OCI-LY1 (cell line): Measurements from ENCODE around the gene SCN1A.
"Not testable (repeated sequence)": the region's sequence is repeated elsewhere in the genome, so short reads cannot be mapped to it uniquely, and the experiment has no call there.

Experiments used
- H2AFZ ChIP-seq: fragments of 200-600 bp; sonication (generic), shearing (Covaris generic); 2 replicates; pipeline ENCODE4 v1.6.0; 2014; ENCODE audit warnings: antibody characterized with exemption, mild to moderate bottlenecking, low read length
- H3F3A ChIP-seq: fragments of 200-600 bp; sonication (generic), shearing (Covaris generic); 2 replicates; pipeline ENCODE4 v1.6.0; 2014; ENCODE audit warnings: mild to moderate bottlenecking, antibody characterized with exemption, low read length, moderate library complexity; ENCODE audit not compliant: insufficient read depth
- H3K27ac ChIP-seq: fragments of 200-600 bp; sonication (generic); 2 replicates; pipeline ENCODE4 v1.5.1; 2014; ENCODE audit warnings: low read length, mixed run types, mild to moderate bottlenecking, low read depth; ENCODE audit not compliant: poor library complexity, severe bottlenecking
- H3K27me3 ChIP-seq: fragments of 200-600 bp; sonication (generic); 2 replicates; pipeline ENCODE4 v1.6.0; 2014; ENCODE audit warnings: antibody characterized with exemption, mild to moderate bottlenecking, low read length, moderate library complexity; ENCODE audit not compliant: insufficient read depth
- H3K36me3 ChIP-seq: fragments of 200-600 bp; sonication (generic); 2 replicates; pipeline ENCODE4 v1.6.1; 2014; ENCODE audit warnings: mild to moderate bottlenecking, antibody characterized with exemption, low read length, moderate library complexity, mixed read lengths; ENCODE audit not compliant: insufficient read depth
- H3K4me1 ChIP-seq: fragments of 200-600 bp; sonication (generic); 2 replicates; pipeline ENCODE4 v1.5.1; 2014; ENCODE audit warnings: mild to moderate bottlenecking, low read length, moderate library complexity; ENCODE audit not compliant: insufficient read depth, severe bottlenecking
- H3K4me2 ChIP-seq: fragments of 200-600 bp; sonication (generic), shearing (Covaris generic); 2 replicates; pipeline ENCODE4 v1.6.1; 2014; ENCODE audit warnings: low read length
- H3K4me3 ChIP-seq: fragments of 200-600 bp; sonication (generic); 2 replicates; pipeline ENCODE4 v1.5.1; 2014; ENCODE audit warnings: low read length, low read depth, mild to moderate bottlenecking, mixed read lengths; ENCODE audit not compliant: poor library complexity, severe bottlenecking
- H3K79me2 ChIP-seq: fragments of 200-600 bp; shearing (Covaris generic); 2 replicates; pipeline ENCODE4 v1.6.1; 2016; ENCODE audit warnings: mixed run types, low read length, mixed read lengths; ENCODE audit not compliant: insufficient read depth
- H3K9ac ChIP-seq: fragments of 200-600 bp; sonication (generic), shearing (Covaris generic); 2 replicates; pipeline ENCODE4 v1.6.1; 2014; ENCODE audit warnings: mild to moderate bottlenecking, low read length, mixed read lengths
- H3K9me2 ChIP-seq: fragments of 200-600 bp; sonication (generic), shearing (Covaris generic); 2 replicates; pipeline ENCODE4 v1.6.1; 2014; ENCODE audit warnings: low read depth, mild to moderate bottlenecking, low read length, mixed read lengths
- H3K9me3 ChIP-seq: fragments of 200-600 bp; shearing (Covaris generic); 2 replicates; pipeline ENCODE4 v1.6.1; 2014; ENCODE audit warnings: low read length, mixed read lengths
- H4K20me1 ChIP-seq: fragments of 200-600 bp; sonication (generic), shearing (Covaris generic); 2 replicates; pipeline ENCODE4 v1.6.0; 2016; ENCODE audit warnings: mild to moderate bottlenecking, low read length; ENCODE audit not compliant: insufficient read depth
- CTCF ChIP-seq: fragments of 200-600 bp; sonication (generic), shearing (Covaris generic); IDR thresholded peaks from 2 replicates; pipeline ENCODE4 v1.5.1; 2017; ENCODE audit warnings: mild to moderate bottlenecking, antibody characterized with exemption, low read length, moderate library complexity, mixed read lengths
- EZH2 ChIP-seq: fragments of 200-600 bp; sonication (generic), shearing (Covaris generic); IDR thresholded peaks from 2 replicates; pipeline ENCODE4 v1.8.0; 2017; ENCODE audit warnings: borderline replicate concordance, mixed run types, mild to moderate bottlenecking, antibody characterized with exemption, low read length, moderate library complexity, mixed read lengths

SCN1A gene

GRCh38 chr2:166140932-166141331 is 13.1 kb upstream of the SCN1A start:
- H3K9me2 ChIP-seq, result no peaks in the 10 kb centered on the region
- no peaks in the 10 kb centered on the region for H3K9me3 ChIP-seq
- H3K27me3 ChIP-seq, result no peaks in the 10 kb centered on the region
- no peak overlapping the region for H3K27ac ChIP-seq
- H3K4me1 ChIP-seq, result no peaks in the 10 kb centered on the region
- H3K36me3 ChIP-seq, result no peaks in the 10 kb centered on the region
- H4K20me1 ChIP-seq, result no peaks in the 10 kb centered on the region
- no peak overlapping the region for H3K4me2 ChIP-seq
- H3F3A ChIP-seq, result no peaks in the 10 kb centered on the region
- H3K9ac ChIP-seq, result no peak overlapping the region
- no peak overlapping the region for H2AFZ ChIP-seq
- H3K4me3 ChIP-seq, result no peak overlapping the region
- no peak for TF ChIP-seq EZH2
- no peak for TF ChIP-seq CTCF
- H3K79me2 ChIP-seq, result no peaks in the 10 kb centered on the region

- no peaks in the 10 kb centered on the region for H4K20me1 ChIP-seq
- H3K9me3 ChIP-seq, result no peaks in the 10 kb centered on the region
- H3K4me2 ChIP-seq, result no peak overlapping the region
- H3K4me1 ChIP-seq, result no peaks in the 10 kb centered on the region
- H3K27ac ChIP-seq, result no peak overlapping the region
- TF ChIP-seq EZH2 (no peak), CTCF (no peak)
- H3K9me2 ChIP-seq, result no peaks in the 10 kb centered on the region
- no peaks in the 10 kb centered on the region for H3K36me3 ChIP-seq
- H3K4me3 ChIP-seq, result no peak overlapping the region
- H3F3A ChIP-seq, result no peaks in the 10 kb centered on the region
- no peaks in the 10 kb centered on the region for H3K27me3 ChIP-seq
- H3K9ac ChIP-seq, result no peak overlapping the region
- no peak overlapping the region for H2AFZ ChIP-seq
- no peaks in the 10 kb centered on the region for H3K79me2 ChIP-seq
These were observed 12.7 kb upstream of the SCN1A start for GRCh38 chr2:166140475-166140874.

- not testable (repeated sequence) for H3F3A ChIP-seq, H4K20me1 ChIP-seq, H3K27ac ChIP-seq, H2AFZ ChIP-seq, H3K4me2 ChIP-seq, H3K79me2 ChIP-seq, H3K4me3 ChIP-seq, H3K4me1 ChIP-seq, H3K9me2 ChIP-seq, H3K9me3 ChIP-seq, H3K9ac ChIP-seq, H3K36me3 ChIP-seq, H3K27me3 ChIP-seq
These were observed 11.7 kb upstream of the SCN1A start for GRCh38 chr2:166139479-166139878.

- no peak overlapping the region for H3K4me2 ChIP-seq
- no peaks in the 10 kb centered on the region for H3K4me1 ChIP-seq
- H3K9me3 ChIP-seq, result no peaks in the 10 kb centered on the region
- TF ChIP-seq EZH2 (no peak), CTCF (no peak)
- H3K36me3 ChIP-seq, result no peaks in the 10 kb centered on the region
- no peak overlapping the region for H3K9ac ChIP-seq
- no peak overlapping the region for H2AFZ ChIP-seq
- no peak overlapping the region for H3K4me3 ChIP-seq
- no peak overlapping the region for H3K27ac ChIP-seq
- H3K27me3 ChIP-seq, result no peaks in the 10 kb centered on the region
- H3K9me2 ChIP-seq, result no peaks in the 10 kb centered on the region
- H4K20me1 ChIP-seq, result no peaks in the 10 kb centered on the region
- no peaks in the 10 kb centered on the region for H3K79me2 ChIP-seq
- no peaks in the 10 kb centered on the region for H3F3A ChIP-seq
These were observed 10.8 kb upstream of the SCN1A start for GRCh38 chr2:166138667-166139066.
